GM18873 (cell line): ENCODE results near the gene RXYLT1.
"Not testable (repeated sequence)": the region's sequence is repeated elsewhere in the genome, so short reads cannot be mapped to it uniquely, and the experiment has no call there.

Experiments used
- ATAC-seq: cut with Tn5 transposase; IDR thresholded peaks from one replicate; pipeline ENCODE4 v1.9.1; 2021; ENCODE audit warnings: mild to moderate bottlenecking, moderate library complexity, moderate number of reproducible peaks; ENCODE audit not compliant: unreplicated experiment, low FRiP score

The RXYLT1 gene, protein sequence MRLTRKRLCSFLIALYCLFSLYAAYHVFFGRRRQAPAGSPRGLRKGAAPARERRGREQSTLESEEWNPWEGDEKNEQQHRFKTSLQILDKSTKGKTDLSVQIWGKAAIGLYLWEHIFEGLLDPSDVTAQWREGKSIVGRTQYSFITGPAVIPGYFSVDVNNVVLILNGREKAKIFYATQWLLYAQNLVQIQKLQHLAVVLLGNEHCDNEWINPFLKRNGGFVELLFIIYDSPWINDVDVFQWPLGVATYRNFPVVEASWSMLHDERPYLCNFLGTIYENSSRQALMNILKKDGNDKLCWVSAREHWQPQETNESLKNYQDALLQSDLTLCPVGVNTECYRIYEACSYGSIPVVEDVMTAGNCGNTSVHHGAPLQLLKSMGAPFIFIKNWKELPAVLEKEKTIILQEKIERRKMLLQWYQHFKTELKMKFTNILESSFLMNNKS

DNA sequence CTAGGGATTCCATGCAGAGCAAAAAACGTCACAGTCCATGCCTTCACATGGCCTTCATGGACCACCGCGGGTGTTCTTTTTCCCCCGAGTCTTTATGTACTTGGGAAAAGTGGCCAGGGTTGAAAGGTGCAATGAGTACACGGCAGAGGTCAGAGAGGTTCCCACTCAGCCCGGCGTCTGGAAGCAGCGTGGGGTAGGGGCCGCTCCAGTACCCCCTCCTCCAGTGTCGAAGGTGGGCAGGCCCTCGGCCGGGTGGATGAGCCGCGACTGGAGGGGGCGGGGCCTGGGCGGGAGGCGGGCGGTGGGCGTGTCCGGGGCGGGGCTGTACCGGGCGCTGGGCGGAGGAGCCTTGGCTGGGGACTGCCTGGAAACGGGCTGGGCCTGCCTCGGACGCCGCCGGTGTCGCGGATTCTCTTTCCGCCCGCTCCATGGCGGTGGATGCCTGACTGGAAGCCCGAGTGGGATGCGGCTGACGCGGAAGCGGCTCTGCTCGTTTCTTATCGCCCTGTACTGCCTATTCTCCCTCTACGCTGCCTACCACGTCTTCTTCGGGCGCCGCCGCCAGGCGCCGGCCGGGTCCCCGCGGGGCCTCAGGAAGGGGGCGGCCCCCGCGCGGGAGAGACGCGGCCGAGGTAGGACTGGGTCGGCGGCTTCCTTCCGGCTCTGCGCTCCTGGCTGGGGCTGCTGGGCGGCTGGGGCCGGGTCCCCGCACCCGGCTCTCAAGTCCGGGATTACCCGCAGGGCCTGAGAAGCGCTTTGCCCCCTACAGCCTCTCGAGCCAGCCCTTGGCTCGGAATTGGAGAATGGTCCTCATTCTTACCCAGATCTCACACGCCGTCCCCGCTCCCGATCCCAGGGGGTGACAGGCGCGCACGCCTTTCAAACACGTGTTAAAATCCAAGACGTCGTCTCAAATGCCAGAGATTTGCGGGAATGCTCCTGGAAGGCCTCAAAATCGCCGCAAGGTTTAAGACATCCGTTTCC lies at the start of gene RXYLT1:
Gene RXYLT1, plus strand, starts transcription at position 412 of the 984 bp plus-strand sequence. Its CDS starts 52 bp downstream, at position 464.
- peak; percentile 83 for ATAC-seq

DNA sequence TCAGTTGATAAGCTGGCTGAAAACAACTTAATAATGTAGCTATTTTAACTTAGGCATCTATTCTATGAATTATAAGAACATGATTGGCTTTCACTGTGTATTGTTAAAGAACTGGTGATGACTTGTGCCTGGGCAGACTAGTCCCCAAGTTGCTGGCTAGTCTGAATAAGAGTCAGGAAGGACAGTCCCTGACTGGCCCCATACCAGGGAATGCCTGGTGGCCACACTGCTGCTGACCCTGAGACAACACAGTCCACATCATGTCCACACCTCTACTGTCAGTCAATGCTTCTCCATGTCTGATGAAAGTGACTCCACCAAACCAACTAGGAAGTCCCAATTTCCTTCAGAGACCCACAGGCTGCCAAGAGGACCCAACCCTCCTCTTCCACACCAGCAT lies 46.9 kb upstream of the RXYLT1 start:
- not testable (repeated sequence) for ATAC-seq

DNA sequence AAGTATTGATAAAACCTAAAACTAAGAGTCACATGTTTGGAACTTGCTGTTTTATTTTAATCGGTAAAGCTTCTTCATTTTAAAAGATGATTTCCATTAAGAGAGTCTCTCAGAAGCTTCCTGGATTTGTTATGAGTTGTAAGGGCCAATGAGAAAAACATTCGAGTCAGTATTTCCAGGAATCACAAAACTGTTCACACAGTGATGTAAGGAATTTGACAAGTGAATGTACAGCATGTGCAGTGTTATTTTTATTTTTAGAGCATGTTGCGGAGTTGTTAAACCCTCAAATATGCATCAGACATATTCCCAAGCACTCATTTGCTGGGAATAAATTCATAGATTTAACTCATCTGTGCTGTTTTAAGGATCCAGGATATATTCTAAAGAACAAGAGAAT lies 46.1 kb upstream of the RXYLT1 start:
- not testable (repeated sequence) for ATAC-seq

DNA sequence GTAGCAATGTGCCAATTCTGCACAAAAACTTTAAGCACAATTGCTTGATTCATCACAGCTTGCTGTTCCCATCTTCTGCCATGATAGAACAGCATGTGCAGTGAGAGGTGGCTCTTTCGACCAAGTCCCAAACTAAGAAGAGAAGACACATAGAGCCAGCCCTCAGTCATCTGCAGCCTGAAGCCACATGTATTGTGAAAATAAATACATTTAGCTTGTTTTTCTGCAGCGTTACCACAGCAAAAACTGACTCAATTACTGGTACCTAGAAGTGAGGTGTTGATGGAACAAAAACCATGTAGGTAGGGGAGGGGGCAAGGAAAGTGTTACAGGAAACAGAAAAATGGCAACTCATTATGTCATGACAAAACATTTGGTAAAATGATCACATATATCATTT lies 39.2 kb upstream of the RXYLT1 start:
- not testable (repeated sequence) for ATAC-seq

DNA sequence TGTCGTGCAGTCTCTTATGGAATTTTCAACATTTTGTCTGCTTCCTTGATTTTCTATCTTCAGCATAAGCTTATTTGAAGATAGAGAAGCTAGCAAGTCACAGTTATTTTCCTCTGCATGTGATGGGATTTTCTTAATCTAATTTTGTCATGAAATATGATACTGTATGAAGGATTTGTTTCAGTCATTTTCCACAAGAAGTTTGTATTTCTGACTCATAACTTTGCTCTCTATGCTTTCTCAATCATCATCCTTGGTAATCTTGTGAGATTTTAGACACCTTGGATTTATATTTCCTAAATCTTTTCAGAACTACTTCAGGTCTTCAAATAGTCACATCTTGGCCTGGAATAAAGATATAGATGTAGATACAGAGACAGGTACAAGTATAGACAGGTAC lies 38.3 kb upstream of the RXYLT1 start:
- not testable (repeated sequence) for ATAC-seq

DNA sequence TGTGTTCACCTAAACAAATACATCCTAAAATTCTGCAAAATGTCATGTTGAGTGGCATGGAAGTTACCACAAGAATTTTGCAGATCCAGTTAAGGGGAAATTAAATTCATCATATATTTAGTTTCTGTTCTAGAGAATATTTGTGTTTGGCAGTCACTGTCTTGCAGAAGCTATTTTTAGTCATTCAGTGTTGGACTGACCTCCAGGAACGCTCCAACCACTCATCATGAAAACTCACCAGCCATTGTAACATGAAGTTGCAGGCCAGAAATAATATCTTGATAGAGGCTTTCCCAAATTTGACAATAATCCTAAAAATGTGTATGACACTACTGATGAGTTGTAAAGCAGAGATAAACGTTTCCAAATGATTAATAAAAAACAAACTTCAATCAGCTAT lies 35.6 kb upstream of the RXYLT1 start:
- ATAC-seq, result not testable (repeated sequence)

DNA sequence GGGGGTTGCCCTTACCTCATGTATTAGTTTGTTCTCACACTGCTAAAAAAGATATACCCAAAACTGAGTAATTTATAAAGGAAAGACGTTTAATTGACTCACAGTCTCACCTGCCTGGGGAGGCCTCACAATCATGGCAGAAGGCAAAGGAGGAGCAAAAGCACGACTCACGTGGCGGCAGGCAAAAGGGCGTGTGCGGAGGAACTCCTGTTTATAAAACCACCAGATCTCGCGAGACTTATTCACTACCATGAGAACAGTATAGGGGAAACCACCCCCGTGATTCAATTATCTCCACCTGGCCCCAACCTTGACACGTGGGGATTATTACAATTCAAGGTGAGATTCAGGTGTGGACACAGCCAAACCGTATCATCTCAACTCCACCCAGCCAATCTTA lies 33.2 kb upstream of the RXYLT1 start:
- not testable (repeated sequence) for ATAC-seq

DNA sequence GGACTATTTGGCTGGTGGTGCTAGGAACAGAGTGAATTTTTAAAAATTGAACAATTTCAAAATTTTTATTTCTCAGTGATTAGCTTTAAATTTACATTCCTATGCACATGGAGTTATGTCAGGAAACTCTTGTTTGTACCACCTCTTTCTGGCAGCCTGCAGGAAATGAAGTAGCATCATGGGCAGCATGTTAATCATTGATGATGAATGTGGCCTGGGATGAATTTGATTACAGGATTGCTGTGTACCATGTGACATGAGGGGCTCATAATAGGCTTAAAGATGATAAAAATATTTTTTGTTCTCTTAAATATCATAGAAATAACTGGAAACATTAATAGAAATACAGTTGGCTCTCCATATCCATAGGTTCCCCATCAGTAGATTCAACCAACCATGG lies 32.6 kb upstream of the RXYLT1 start:
- not testable (repeated sequence) for ATAC-seq

DNA sequence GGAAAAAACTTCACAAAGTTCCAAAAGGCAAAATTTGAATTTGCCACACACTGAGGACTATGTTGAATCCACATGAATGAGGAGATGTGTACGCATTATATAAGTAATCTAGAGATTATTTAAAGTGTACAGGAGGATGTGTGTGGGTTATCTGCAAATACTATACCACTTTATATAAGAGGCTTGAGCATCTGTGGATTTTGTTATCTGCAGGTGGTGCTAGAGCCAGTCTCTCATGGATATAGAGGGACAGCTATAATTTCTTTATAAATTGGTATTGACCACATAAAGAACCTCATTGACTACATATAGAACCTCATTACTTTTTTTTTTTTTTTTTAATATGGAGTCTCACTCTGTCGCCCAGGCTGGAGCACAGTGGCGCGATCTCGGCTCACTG lies 32.2 kb upstream of the RXYLT1 start:
- ATAC-seq, result no peak

DNA sequence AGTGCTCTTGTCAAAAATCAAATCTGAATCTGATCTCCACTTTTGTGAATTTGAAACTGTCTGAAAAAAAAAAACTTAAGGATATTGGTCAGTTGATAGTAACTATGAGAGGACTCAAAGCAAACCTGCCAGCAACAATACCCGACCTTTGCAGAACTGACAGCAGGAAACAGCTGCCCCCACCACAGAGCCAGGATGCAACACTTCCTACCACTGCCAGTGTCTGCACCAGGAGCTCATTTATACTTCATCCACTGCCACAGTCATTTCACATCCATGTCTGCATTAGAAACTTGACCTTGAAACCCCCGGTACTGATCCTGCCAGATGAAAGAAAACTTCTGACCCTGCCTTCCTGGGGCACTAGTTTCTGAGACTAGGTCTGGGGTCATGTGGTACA lies 27.4 kb upstream of the RXYLT1 start:
- no peak for ATAC-seq

DNA sequence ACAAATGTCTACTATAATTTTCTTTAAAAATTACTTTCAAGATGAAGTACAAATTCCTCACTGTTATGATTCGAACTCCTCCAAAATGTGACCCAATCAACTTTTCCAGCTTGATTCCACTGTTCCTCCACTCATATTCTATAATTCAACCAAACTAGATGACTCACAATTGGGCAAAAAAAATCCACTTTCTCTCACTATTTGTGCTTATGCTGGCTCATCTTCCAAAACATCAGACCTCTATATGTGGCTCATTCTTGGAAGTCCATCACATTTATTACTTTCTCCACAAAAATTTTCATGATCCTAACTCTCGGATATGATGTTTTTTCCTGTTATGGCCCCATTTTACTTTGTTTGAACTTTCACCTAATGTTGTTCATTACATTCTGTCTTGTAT lies 26.9 kb upstream of the RXYLT1 start:
- no peak for ATAC-seq

DNA sequence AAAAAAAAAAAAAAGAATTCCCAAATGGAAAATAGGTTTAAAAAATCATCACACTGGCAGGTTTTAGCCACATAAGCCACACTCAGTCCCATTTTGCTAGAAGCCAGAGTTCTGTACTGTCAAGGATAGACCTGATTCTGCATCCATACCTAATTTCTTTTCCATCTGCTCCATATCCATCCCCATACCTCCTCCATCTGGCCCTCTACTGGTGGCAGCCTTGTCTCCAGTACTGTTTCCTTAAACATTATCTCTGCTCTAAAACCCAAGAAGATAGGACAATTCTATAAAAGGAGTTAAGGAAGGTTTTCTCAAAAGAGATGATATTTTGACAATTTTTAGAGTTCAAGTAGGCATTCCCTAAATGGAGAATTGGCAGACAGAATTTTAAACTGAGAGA lies 26.0 kb upstream of the RXYLT1 start:
- no peak for ATAC-seq

DNA sequence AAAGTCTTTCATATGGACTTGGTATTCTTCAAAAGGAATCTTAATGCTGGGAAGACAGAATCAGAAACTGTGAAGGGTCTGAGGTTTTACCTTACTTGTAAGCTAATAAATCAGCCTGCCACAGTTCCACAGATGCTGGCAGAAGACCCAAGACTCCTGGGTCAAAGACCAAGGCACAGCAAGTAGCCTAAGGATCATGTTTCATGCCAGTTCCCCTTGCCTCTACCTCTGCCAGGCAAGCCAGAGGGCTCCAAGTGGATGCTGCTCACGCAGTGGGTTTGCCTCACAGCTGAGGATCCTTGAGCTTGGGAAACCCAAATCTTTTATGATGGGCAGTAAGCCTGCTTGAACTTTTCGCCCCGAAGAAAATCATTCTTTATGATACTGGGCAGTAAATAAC lies 15.2 kb upstream of the RXYLT1 start:
- no peak for ATAC-seq

DNA sequence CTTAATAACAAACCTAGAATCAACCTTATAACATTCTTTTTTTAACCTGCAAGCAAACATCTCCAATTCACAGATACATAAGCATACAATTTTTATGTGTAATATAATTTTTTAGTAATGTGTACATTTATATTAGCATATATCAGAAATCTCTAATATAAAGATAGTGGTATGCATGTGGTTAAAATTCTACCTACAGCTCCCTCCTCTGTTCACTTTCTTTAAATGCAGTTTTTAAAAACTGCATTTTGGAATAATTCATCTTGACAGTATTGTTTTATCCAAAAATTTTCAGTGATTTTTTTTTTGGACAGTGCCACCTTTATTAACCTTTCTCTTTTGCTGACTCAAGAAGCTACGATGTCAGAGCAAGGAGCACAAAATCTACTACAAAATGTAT lies 13.2 kb upstream of the RXYLT1 start:
- ATAC-seq, result no peak

DNA sequence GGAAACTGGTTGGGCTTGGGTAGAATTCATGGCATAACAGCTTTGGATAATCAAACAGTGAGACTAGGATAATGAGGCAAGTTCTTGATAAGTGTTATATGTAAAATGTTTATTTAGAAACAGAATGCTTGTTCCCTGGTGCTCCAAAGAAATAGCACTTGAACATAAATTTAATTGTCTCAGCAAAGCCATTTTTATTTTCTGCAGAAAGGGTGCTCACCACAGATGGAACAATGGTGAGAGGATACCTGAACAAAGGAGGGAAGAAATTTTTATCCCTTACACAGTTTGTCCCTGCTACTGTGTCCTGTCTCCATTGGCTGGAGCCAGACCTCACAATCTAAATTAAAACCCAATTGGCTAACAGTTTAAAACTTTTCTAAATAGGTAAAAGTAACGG lies 9.3 kb upstream of the RXYLT1 start:
- ATAC-seq, result no peak

DNA sequence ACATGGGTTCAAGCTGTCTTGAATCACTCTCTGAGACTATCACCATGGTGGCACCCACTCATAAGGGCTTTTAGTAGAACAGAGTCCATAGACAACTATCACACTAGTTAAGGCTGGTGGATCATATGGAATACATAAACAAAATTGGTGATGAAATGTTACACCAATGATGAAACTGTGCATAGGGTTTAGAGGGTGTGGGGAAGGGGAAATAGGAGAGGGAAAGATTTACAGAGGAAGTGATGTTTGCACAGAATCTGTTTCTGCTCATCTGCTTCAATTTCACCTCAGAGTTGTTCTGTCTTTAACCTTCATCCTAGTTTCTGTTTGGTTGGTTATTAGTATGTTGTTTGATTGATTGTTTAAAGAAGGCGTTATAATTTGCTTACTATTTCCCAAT lies 2.4 kb upstream of the RXYLT1 start:
- ATAC-seq, result no peak

DNA sequence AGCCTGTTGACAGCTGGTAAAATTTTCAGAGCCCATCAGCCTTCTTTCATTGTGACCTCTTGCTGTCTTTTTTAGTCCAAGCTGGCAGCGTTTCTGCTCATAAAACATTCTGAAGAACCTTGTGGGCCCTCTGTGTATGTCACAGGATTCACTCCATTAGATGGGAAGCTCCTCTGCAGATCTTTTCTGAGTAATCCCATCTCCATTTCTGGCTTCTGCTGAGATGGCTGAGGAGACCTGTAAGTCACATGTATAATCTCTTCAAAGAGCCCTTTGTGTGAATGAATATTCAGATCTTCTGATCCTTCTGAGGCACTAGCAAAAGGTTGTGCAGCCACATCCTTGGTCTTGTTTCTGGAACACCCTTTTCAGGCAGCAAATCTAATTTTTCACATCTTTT lies 2.8 kb downstream of the RXYLT1 start:
- no peak for ATAC-seq

DNA sequence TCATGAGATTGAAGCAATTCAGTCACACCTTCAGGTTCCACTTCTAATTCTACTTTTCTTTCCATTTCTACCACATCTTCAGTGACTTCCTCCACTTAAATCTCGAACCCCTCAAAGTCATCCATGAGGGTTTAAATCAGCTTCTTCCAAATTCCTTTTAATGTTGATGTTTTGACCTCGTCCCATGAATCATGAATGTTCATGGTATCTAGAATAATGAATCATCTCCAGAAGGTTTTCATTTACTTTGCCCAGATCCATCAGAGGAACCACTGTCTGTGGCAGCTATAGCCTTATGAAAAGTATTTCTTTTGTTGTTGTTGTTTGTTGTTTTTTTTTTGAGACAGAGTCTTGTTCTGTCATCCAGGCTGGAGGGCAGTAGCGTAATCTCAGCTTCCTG lies 7.6 kb downstream of the RXYLT1 start:
- no peak for ATAC-seq

DNA sequence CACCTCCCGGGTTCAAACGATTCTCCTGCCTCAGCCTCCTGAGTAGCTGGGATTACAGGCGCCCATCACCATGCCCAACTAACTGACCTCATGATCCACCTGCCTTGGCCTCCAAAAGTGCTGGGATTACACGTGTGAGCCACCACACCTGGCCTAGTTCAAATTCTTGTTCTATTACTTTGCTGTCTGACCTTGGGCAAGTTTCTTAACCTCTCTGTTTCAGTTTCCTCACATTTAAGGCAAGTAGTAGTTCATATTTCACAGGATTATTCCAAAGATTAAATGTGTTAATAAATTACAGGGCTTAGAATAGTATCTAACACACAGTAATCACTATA lies 10.9 kb downstream of the RXYLT1 start:
- no peak for ATAC-seq

DNA sequence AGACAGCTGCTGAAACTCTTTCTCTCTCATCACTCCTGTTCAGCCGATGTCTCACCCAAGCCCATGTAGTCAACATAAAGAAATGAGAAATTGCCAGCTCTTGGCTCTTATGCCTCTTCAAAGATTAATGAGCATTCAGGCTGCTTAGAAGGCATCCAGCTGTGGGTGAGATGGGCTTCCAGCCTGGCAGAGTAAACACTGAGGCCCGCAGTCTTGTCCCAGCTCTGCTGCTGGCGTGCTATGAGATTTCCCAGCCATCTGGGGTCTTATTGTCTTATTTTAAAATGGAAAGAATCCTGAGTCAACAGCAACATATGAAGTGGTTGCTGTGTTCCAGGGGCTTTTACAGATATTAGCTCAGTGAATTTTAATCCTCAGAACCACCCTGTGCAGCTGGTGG lies 12.6 kb downstream of the RXYLT1 start:
- no peak for ATAC-seq

DNA sequence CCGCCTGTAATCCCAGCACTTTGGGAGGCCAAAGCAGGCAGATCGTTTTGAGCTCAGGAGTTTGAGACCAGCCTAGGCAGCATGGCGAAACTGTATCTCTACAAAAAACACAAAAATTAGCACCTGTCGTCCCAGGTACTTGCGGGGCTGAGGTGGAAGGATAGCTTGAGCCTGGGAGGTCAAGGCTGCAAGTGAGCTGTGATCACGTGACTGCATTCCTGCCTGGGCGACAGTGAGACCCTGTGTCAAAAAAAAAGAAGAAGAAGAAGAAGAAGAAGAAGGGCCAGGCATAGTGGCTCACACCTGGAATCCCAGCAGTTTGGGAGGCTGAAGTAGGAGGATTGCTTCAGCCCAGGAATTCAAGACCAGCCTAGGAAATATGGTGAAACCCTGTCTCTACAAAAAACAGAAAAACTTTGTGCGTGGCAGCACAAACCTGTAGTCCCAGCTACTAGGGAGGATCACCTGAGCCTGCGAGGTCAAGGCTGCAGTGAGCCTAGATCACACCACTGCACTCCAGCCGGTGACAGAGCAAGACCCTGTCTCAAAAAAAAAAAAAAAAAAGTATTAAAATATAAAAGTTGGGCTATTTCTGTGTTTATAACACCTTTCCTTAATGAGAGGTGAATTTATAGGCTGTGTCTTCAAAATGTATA lies 15.5 kb downstream of the RXYLT1 start:
- ATAC-seq, result no peak
